Choroid plexus epithelial cell (primary cell): ENCODE data around the gene LRP1B.
"Not testable (repeated sequence)": the region's sequence is repeated elsewhere in the genome, so short reads cannot be mapped to it uniquely, and the experiment has no call there.

Source experiments
- DNase-seq: peaks from one replicate; pipeline ENCODE4 v3.0.0-alpha.2; 2010; ENCODE audit warnings: low read depth
- H3K4me3 ChIP-seq: 2 replicates; pipeline ENCODE4 v1.5.1; 2011; ENCODE audit warnings: low read depth, mild to moderate bottlenecking, control low read depth, low read length, moderate library complexity
- TF ChIP-seq, protein P1 (sequence below): conservative IDR thresholded peaks from 2 replicates; pipeline ENCODE4 v1.5.1; 2011; ENCODE audit warnings: low read depth, mild to moderate bottlenecking, control low read depth, inconsistent platforms, low read length, moderate library complexity

Gene LRP1B

DNA sequence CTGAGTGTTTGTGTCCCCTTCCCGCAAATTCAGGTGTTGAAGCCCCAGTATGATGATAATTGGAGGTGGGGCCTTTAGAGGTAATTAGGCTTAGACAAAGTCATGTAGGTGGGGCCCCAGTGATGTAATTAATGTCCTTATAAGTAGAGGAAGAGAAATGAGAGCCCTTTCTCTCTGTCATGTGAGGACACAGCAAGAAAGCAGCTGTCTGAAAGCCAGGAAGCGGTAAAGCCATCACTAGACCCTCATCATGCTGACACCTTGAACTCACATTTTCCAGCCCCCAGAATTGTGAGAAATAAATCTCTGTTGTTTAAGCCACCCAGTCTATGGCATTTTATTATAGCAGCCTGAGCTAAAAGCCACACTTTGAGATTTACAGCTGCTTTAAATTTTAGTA is 1580.0 kb downstream of the LRP1B start:
- no peak for DNase-seq
- TF ChIP-seq, protein P1, sequence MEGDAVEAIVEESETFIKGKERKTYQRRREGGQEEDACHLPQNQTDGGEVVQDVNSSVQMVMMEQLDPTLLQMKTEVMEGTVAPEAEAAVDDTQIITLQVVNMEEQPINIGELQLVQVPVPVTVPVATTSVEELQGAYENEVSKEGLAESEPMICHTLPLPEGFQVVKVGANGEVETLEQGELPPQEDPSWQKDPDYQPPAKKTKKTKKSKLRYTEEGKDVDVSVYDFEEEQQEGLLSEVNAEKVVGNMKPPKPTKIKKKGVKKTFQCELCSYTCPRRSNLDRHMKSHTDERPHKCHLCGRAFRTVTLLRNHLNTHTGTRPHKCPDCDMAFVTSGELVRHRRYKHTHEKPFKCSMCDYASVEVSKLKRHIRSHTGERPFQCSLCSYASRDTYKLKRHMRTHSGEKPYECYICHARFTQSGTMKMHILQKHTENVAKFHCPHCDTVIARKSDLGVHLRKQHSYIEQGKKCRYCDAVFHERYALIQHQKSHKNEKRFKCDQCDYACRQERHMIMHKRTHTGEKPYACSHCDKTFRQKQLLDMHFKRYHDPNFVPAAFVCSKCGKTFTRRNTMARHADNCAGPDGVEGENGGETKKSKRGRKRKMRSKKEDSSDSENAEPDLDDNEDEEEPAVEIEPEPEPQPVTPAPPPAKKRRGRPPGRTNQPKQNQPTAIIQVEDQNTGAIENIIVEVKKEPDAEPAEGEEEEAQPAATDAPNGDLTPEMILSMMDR: no peak
- no peak overlapping the region for H3K4me3 ChIP-seq

DNA sequence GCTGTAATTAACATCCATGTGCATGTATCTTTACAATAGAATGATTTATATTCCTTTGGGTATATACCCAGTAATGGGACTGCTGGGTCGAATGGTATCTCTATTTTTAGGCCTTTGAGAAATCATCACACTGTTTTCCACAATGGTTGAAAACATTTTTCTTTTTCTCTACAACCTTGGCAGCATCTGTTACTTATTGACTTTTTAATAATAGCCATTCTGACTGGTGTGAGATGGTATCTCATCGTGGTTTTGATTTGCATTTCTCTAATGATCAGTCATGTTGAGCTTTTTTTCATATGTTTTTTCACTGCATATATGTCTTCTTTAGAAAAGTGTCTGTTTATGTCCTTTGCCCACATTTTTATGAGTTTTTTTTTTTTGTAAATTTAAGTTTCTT is 1586.0 kb downstream of the LRP1B start:
- not testable (repeated sequence) for DNase-seq, H3K4me3 ChIP-seq

DNA sequence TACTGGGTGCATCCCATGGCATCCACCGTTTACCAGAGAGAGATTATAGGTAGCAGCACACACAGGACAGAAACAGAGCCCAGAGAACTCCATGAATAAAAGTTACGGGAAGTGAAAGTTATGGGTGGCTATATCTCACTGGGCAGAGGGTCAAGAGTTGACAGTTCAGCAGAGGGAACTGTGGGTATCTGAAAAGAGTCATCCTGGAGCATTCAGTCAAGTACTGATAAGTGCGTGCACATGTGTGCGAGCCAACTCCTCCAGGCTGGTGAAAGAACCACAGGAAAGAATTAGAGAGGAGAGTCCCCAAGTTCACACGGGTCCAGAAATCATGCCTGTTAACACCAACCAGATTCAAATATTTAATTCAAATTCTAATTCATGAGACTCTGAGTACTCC is 1588.2 kb downstream of the LRP1B start:
- TF ChIP-seq, protein P1: no peak
- DNase-seq: no peak
- H3K4me3 ChIP-seq: no peak overlapping the region

DNA sequence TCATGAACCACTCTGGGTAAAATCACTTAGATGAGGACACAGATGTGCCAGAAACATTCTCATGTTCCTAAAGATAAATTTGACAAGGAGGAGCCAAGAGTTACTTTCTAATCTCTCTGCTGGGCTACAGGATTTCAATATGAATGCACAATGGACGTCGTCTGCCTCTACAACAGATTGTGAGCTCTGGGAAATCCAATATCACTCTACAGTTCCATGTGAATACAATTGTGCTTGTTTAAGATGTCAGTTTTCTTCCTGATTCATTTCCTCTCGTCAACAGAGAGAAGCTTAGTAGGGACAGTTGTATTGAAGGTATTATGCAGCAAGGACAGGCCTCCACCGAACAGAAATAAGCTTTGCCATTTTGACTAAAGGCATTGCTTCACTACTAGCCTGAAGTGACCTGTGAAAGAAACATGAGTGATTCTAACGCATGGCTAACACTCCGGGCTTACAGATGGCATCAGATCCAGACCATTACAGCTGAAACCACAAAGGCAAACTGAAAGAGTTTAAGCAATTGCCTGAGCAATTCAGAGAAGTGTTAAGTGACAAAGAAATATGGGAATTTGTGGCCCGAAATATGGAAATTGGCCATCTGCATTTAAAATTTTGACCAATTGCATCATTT is 1591.5 kb downstream of the LRP1B start:
- TF ChIP-seq, protein P1: no peak
- H3K4me3 ChIP-seq: no peak overlapping the region
- no peak for DNase-seq

DNA sequence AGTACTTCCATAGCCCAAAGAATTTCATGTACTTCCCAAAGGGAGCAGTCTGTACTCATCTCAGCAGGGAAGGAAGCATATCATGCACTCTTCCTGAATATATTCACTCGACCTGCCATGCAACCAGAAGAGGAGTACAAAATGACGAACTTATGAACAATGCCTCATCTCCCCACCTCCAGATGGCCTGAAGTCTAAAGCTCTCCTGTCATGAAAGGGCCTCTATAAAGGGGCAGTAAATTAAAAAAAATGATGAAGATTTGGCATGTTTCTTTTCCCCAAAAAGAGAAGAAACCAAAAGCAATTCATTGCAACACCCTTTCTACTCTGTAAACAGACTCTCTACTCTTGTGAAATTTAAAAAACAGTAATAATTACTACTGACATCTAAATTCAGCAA is 1601.1 kb downstream of the LRP1B start:
- peak; percentile 17 for DNase-seq

DNA sequence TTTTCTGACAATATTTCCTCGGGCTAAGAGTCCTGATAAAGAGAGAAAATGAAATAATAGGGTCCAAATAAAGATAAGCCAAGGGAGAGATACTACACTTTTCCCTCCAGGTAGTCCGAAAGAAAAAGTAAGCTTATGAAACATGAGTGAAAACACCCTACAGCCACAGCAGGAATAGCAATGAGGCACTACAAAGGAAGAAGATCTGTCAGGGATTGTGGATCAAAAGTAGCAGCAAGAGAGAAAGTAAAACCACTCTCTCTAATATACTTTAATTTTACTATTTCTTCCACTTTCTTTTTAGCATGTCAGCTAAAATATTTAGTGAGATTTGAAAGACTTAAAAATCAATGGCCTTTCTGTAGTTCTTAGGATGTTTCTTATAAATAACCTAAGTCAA is 1601.8 kb downstream of the LRP1B start:
- TF ChIP-seq, protein P1: no peak
- peak; percentile 9 for DNase-seq
- H3K4me3 ChIP-seq: no peak overlapping the region

More for the DNA sequence above, 1601.1 kb downstream of the LRP1B start:
- TF ChIP-seq, protein P1: no peak
- H3K4me3 ChIP-seq: no peak overlapping the region

DNA sequence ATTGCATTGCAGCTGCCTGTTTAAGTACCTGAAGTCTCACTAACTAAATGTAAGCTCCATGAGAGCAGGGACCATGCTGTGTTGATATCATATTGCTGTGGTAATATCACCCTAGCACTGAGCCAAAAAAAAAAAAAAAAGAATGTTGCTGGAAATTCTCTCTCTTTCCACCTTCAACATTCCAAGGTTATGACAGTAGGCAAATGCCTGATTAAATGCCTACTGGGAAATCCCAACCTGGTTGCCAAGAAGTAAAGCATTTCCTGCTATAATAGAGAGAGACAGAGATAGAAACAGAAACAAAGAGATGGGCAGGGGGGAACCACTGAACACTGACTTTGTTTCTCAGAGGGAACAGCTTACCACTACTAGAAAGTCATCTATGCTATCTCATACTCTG is 1604.2 kb downstream of the LRP1B start:
- TF ChIP-seq, protein P1: no peak
- DNase-seq: peak; percentile 61
- no peak overlapping the region for H3K4me3 ChIP-seq

DNA sequence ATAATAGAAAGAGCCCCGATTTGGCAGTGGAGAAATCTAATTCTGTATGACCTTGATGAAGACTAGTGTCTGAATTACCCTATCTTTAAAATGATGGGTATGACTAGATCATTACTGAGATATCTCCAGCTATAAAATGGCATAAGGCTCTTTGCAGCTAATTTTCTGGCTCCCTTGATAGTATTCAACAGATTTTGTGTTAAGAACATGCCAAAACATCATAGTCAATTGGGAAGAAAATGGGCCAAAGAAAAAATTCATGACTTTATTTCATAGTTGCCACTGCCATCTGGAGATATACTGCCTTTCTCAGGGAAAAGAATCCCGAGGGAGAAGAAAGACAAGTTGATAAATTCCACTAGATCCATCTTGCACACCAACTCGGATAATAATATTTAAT is 1618.7 kb downstream of the LRP1B start:
- no peak overlapping the region for H3K4me3 ChIP-seq
- TF ChIP-seq, protein P1: no peak
- DNase-seq: no peak
